Right atrium auricular region (tissue), 2 donors: ENCODE measurements around the gene FGF12. TPM values are rescaled to one million over a fixed set of nuclear protein-coding genes. Genes with fewer than 3 reads are reported as not detected.

ENCODE experiments used
- DNase-seq: peaks from one replicate; pipeline ENCODE4 v3.0.0-alpha.2; 2019; ENCODE audit warnings: low spot score
- H3K27ac ChIP-seq, 2 donors: fragments of 200-600 bp; sonication (generic); 1 replicate in 1 of 2; 2 replicates in 1 of 2; pipeline ENCODE4 v1.5.1; 2016 to 2019
- H3K27me3 ChIP-seq, 2 donors: fragments of 200-600 bp; sonication (generic); one replicate each; pipeline versions ENCODE4 v1.5.1 to v1.6.0; 2017 to 2019
- H3K36me3 ChIP-seq: fragments of 200-600 bp; sonication (generic); one replicate; pipeline ENCODE4 v1.5.1; 2016
- H3K4me1 ChIP-seq, 2 donors: fragments of 200-600 bp; sonication (generic); one replicate each; pipeline versions ENCODE4 v1.5.1 to v1.6.0; 2017 to 2019
- H3K4me3 ChIP-seq, 2 donors: fragments of 200-600 bp; sonication (generic); 1 replicate in 1 of 2; 2 replicates in 1 of 2; pipeline ENCODE4 v1.5.1; 2017 to 2019; ENCODE audit warnings: mild to moderate bottlenecking in 1 of 2, moderate library complexity in 1 of 2
- H3K9me3 ChIP-seq, 2 donors: fragments of 200-600 bp; sonication (generic); one replicate each; pipeline ENCODE4 v1.5.1; 2019
- total RNA-seq, 2 donors: library from RNA; depleted of rRNA; stranded (reverse); fragments of >200 nt; gene quantifications; one replicate each; pipeline ENCODE4 v1.1.0, GENCODE V29; 2016
- TF ChIP-seq, protein P1 (sequence below), 2 donors: fragments of 200-600 bp; sonication (generic); IDR thresholded peaks; one replicate each; pipeline ENCODE4 v1.5.1; 2019; ENCODE audit warnings: antibody characterized with exemption in 2 of 2

FGF12 gene
- total RNA-seq, 2 donors from 2014 or later = 126 to 218 TPM

DNA sequence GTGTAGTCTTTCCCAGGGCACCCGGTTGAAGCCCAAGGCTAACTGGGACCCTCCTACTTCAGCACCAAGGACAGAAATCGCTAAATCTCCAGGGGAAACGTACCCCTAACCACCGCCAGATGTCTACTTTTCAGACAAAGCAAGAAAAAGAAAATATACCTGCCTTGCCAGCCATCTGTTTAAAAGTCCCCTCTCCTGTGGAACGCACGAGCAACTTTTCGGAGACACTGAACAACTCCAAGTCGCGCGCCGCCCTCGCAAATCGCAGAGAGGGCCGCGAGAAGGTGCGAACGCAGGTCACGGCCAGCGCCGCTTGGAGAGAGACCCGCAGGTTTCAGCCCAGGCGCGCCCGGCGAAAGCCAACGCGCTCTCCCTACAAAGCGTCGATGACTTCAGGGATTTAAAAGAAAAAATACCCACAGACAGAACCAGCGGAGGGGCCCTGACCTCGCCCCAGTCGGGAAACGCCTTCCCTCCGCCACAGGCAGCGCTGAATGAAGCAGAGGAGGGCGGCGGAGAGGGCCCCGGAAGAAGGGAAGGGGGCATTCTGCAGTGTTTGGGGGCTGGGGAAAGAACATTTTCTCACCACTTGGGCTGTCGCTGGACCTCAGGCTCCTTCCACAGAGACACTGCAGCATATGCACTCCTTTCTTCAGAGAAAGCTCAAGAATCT, 213.1 kb downstream of the FGF12 start:
- TF ChIP-seq, protein P1, sequence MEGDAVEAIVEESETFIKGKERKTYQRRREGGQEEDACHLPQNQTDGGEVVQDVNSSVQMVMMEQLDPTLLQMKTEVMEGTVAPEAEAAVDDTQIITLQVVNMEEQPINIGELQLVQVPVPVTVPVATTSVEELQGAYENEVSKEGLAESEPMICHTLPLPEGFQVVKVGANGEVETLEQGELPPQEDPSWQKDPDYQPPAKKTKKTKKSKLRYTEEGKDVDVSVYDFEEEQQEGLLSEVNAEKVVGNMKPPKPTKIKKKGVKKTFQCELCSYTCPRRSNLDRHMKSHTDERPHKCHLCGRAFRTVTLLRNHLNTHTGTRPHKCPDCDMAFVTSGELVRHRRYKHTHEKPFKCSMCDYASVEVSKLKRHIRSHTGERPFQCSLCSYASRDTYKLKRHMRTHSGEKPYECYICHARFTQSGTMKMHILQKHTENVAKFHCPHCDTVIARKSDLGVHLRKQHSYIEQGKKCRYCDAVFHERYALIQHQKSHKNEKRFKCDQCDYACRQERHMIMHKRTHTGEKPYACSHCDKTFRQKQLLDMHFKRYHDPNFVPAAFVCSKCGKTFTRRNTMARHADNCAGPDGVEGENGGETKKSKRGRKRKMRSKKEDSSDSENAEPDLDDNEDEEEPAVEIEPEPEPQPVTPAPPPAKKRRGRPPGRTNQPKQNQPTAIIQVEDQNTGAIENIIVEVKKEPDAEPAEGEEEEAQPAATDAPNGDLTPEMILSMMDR (IDR thresholded peaks at IDR 0.05) = no peak
- H3K27ac ChIP-seq = peak overlapping the region; percentile 57 to 82
- H3K4me1 ChIP-seq = peaks cover 0 to 31% of the 10 kb centered on the region in 2 donors
- no peaks in the 10 kb centered on the region for H3K27me3 ChIP-seq
- peak overlapping the region; percentile 11 to 53 for H3K4me3 ChIP-seq
- no peaks in the 10 kb centered on the region for H3K36me3 ChIP-seq
- peaks cover 0 to 7% of the 10 kb centered on the region in 2 donors for H3K9me3 ChIP-seq
- DNase-seq = no peak

DNA sequence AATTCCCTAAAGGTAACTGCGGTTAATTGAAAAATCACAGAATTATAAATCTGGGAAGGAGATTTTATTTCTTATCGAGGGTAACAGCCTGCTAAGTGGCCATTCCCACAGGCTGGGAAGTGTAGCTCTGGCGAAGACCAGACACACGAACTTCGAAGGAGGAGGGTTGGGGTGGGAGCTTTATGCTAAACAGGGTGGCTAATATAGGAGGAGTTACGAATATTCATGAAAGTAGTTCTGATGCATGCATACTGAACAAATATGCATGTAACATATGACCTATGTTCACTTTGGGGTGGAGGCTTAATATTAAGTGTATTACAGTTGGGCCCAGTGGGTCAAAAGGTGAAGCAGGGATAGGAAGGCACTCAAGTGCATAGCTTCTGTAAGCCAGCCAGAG, 221.6 kb downstream of the FGF12 start:
- Histone ChIP-seq H3K27me3 (no peaks in the 10 kb centered on the region), H3K4me3 (no peak overlapping the region), H3K9me3 (peaks cover 0 to 4% of the 10 kb centered on the region in 2 donors), H3K4me1 (no peaks in the 10 kb centered on the region), H3K36me3 (no peaks in the 10 kb centered on the region), H3K27ac (no peak overlapping the region)
- DNase-seq = no peak
- TF ChIP-seq, protein P1 (IDR thresholded peaks at IDR 0.05) = no peak

DNA sequence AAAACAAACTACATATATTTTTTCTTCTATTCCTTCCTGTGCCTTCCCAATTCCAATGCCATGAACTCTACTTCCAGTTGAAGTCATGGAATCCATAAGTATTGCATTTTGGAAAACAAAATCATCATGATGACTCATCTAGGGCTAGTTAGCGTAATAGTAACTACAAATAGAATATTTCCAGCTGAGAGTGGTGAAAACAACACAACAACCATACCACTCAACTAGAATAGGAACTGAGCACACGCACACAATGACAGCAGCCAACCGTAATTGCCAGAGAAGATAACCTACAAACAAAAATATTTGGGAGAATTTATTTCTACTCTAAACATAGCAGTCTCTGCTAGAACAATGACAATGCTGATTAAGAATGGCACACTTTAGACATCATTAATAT, 225.9 kb downstream of the FGF12 start:
- Histone ChIP-seq H3K27ac (peak overlapping the region in 1 of 2 donors; percentile 49), H3K27me3 (no peaks in the 10 kb centered on the region), H3K4me3 (no peak overlapping the region), H3K4me1 (no peaks in the 10 kb centered on the region), H3K9me3 (no peaks in the 10 kb centered on the region), H3K36me3 (no peaks in the 10 kb centered on the region)
- TF ChIP-seq, protein P1 (IDR thresholded peaks at IDR 0.05) = no peak
- DNase-seq = no peak

GRCh38 chr3:192496905-192497587, 230.3 kb downstream of the FGF12 start:
- Histone ChIP-seq H3K27ac (peak overlapping the region in 1 of 2 donors; percentile 27), H3K9me3 (no peaks in the 10 kb centered on the region), H3K27me3 (no peaks in the 10 kb centered on the region), H3K36me3 (no peaks in the 10 kb centered on the region), H3K4me1 (peaks cover 0 to 12% of the 10 kb centered on the region in 2 donors), H3K4me3 (no peak overlapping the region)
- DNase-seq = no peak
- TF ChIP-seq, protein P1 (IDR thresholded peaks at IDR 0.05) = no peak

- H3K27ac ChIP-seq = peak overlapping the region in 1 of 2 donors; percentile 42
- DNase-seq = no peak
- TF ChIP-seq, protein P1 (IDR thresholded peaks at IDR 0.05) = no peak
- no peaks in the 10 kb centered on the region for H3K36me3 ChIP-seq
- peaks cover 0 to 16% of the 10 kb centered on the region in 2 donors for H3K4me1 ChIP-seq
- H3K9me3 ChIP-seq = no peaks in the 10 kb centered on the region
- no peak overlapping the region for H3K4me3 ChIP-seq
- H3K27me3 ChIP-seq = no peaks in the 10 kb centered on the region
Measured at GRCh38 chr3:192494174-192494573, 233.2 kb downstream of the FGF12 start.
